Measurements from ENCODE around the gene MRPL49. TPM values are rescaled to one million over a fixed set of nuclear protein-coding genes. Genes with fewer than 3 reads are reported as not detected.
"Not testable (repeated sequence)": the region's sequence is repeated elsewhere in the genome, so short reads cannot be mapped to it uniquely, and the experiment has no call there.

The MRPL49 gene
- total RNA-seq, 4 donors from 2014 or later = 76.2 to 113 (median 91.5) TPM

DNA sequence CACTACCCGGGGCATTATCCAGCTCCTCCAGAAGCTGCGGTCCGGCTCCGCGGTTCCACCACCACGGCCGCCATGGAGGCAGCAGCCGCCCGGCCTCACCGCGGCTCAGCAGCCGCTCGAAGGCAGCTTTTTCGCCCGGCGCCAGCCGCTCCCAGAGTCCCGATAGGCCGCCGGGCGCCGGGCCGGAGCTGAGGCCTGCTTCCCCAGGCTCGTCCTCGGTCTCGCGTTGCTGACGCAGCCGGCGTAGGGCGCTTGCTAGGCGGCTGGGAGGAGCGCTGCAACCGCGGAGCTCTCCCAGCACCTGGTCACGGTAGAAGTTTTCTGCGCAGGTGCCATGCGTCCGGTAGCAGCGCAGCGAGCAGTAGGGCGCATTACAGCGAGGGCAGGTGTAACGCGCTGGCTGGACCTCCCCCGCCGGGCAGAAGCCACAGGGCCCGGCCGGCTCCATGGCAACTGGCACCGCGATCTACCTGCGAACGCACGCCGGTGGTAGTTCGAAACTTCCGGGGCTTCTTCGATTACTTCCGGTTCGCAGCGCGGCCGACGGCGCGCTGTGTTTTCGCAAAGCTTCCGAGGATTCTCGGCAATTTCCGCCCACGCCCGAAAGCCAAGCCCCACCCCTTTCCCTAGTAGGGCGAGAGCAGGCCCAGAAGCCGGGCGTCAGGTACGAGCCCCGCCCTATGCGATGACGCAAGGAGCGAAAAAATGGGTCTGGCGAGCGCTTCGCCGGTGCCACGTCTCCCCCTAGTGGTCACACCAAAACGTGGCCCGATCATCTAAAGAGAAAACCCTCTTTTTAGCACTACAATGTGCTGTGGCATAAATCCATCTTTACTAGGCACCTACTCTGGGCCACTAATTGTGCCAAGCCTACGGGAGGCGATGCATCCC, 4.7 kb upstream of the MRPL49 start, which contains the start of gene ZNHIT2:
Gene ZNHIT2, minus strand, starts transcription at position 496 of the 891 bp plus-strand sequence. Its CDS starts 48 bp downstream, at position 448.
- no peaks in the 10 kb centered on the region for H3K9me3 ChIP-seq
- DNase-seq (ENCODE audit: extremely low spot score) = peak; percentile 100
- WGBS = 10% methylated on average over 4 of the region's 89 CpGs
- no peaks in the 10 kb centered on the region for H3K27me3 ChIP-seq
- H3K4me3 ChIP-seq = peak within 1 kb of the TSS; percentile 63 to 85 (median 69)
- peaks cover 5 to 56% (median 42%) of the 10 kb centered on the region in 4 donors for H3K36me3 ChIP-seq
- intact Hi-C loops (cut with DNase I) = loop anchor here (5.0 kb wide), 1 partner anchor 195 kb away; the partner anchor contains the start of gene PPP2R5B
- TF ChIP-seq, protein P1, sequence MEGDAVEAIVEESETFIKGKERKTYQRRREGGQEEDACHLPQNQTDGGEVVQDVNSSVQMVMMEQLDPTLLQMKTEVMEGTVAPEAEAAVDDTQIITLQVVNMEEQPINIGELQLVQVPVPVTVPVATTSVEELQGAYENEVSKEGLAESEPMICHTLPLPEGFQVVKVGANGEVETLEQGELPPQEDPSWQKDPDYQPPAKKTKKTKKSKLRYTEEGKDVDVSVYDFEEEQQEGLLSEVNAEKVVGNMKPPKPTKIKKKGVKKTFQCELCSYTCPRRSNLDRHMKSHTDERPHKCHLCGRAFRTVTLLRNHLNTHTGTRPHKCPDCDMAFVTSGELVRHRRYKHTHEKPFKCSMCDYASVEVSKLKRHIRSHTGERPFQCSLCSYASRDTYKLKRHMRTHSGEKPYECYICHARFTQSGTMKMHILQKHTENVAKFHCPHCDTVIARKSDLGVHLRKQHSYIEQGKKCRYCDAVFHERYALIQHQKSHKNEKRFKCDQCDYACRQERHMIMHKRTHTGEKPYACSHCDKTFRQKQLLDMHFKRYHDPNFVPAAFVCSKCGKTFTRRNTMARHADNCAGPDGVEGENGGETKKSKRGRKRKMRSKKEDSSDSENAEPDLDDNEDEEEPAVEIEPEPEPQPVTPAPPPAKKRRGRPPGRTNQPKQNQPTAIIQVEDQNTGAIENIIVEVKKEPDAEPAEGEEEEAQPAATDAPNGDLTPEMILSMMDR (IDR thresholded peaks at IDR 0.05) = peak; percentile 93 to 99 (median 96)
- no peak for TF ChIP-seq EP300 (IDR thresholded peaks at IDR 0.05)
- TF ChIP-seq POLR2AphosphoS5 (IDR thresholded peaks at IDR 0.05) = peak; percentile 87 to 88
- no peak for TF ChIP-seq POLR2A (IDR thresholded peaks at IDR 0.05; ENCODE audit: low read depth)
- peaks cover 48 to 64% (median 52%) of the 10 kb centered on the region in 4 donors for H3K4me1 ChIP-seq
- peak within 1 kb of the TSS; percentile 81 to 95 (median 87) for H3K27ac ChIP-seq (replicated peaks in 1 of 4)

DNA sequence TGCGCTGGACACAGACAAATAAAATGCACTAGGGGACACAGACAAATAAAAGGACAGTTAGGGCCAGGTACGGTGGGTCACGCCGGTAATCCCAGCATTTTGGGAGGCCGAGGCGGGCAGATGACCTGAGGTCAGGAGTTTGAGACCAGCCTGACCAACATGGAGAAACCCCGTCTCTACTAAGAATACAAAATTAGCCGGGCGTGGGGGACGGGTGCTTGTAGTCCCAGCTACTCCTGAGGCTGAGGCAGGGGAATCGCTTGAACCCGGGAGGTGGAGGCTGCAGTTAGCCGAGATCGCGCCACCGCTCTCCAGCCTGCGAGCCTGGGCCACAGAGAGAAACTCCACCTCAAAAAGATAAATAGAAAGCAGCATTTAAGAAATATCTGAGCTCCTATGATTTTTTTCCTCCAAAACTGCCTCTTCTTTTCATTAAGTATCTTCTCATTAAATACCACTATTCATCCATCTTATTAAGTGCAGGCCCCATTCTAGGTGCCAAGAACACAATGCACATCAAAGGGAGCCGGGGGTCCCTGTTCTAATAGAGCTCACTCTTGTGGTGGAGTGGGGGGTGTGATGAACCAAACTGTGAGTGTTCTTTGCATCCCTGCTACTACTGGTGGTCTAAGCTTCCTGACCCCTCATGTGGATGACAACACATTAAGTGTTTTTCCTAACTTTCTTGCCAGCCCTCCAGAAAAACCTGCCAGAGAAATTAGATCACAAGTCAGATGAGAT, 3.9 kb upstream of the MRPL49 start:
- no peaks in the 10 kb centered on the region for H3K9me3 ChIP-seq
- WGBS = 74% methylated on average over 18 of the region's 18 CpGs
- no peak for DNase-seq (ENCODE audit: extremely low spot score)
- intact Hi-C loops (cut with DNase I) = loop anchor here (5.0 kb wide), 1 partner anchor 196 kb away; the partner anchor contains the start of gene PPP2R5B
- peak overlapping the region; percentile 71 to 95 (median 82) for H3K27ac ChIP-seq (replicated peaks in 1 of 4)
- TF ChIP-seq EP300 (IDR thresholded peaks at IDR 0.05) = no peak
- TF ChIP-seq POLR2AphosphoS5 (IDR thresholded peaks at IDR 0.05) = no peak
- TF ChIP-seq, protein P1 (IDR thresholded peaks at IDR 0.05) = peak in 1 of 3 experiments; percentile 1
- TF ChIP-seq POLR2A (IDR thresholded peaks at IDR 0.05; ENCODE audit: low read depth) = no peak
- peaks cover 5 to 56% (median 42%) of the 10 kb centered on the region in 4 donors for H3K36me3 ChIP-seq
- H3K27me3 ChIP-seq = no peaks in the 10 kb centered on the region
- no peak overlapping the region for H3K4me3 ChIP-seq
- H3K4me1 ChIP-seq = peaks cover 48 to 64% (median 52%) of the 10 kb centered on the region in 4 donors

DNA sequence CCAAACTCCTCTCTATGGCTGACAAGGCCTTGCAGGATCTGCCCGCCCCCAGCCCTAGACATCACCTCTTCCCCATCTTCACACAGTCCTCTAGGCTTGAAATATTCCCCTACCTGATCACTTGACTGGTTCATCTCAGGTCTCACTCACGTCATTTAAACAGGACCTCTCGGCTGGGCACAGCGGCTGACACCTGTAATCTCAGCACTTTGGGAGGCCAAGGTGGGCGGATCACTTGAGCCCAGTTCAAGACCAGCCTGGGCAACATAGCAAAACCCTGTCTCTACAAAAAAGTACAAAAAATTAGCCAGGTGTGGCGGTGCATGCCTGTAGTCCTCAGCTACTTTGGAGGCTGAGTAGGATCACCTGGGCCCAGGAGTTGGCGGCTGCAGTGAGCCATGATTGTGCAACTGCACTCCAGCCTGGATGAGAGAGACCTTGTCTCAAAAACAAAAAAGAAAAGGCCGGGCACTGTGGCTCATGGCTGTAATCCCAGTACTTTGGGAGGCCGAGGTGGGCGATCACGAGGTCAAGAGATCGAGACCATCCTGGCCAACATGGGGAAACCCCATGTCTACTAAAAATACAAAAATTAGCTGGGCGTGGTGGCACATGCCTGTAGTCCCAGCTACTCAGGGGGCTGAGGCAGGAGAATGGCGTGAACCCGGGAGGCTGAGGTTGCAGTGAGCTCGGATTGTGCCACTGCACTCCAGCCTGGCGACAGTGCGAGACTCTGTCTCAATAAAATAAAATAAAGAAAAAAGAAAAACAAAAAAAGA, 3.0 kb upstream of the MRPL49 start:
- DNase-seq (ENCODE audit: extremely low spot score); H3K27me3 ChIP-seq; H3K4me3 ChIP-seq; H3K9me3 ChIP-seq: not testable (repeated sequence)
- peak overlapping the region; percentile 71 to 95 (median 82) for H3K27ac ChIP-seq (replicated peaks in 1 of 4)
- peaks cover 5 to 54% (median 42%) of the 10 kb centered on the region in 4 donors for H3K36me3 ChIP-seq
- H3K4me1 ChIP-seq = peaks cover 42 to 69% (median 55%) of the 10 kb centered on the region in 4 donors
- WGBS = 88% methylated on average over 18 of the region's 18 CpGs
- intact Hi-C loops (cut with DNase I) = loop anchor here (5.0 kb wide), 1 partner anchor 197 kb away; the partner anchor contains the start of gene PPP2R5B

DNA sequence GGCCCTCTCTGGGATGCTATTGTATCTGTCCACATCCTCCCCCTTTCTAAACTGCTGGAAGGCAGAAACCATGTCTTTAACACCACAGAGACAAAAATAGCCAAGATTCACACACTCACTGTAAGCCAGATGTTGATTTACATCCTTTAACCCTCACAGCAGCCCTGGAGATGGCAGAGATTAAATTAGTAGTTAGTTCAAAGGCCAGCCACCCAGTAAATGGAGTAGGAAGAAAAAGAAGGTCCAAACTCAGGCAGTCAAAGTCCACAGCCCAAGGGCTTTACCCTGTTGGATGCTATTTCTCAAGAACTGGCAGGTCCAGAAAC, 2.5 kb upstream of the MRPL49 start:
- intact Hi-C loops (cut with DNase I) = loop anchor here (5.0 kb wide), 1 partner anchor 197 kb away; the partner anchor contains the start of gene PPP2R5B
- TF ChIP-seq EP300 (IDR thresholded peaks at IDR 0.05) (no peak), POLR2AphosphoS5 (IDR thresholded peaks at IDR 0.05) (no peak), POLR2A (IDR thresholded peaks at IDR 0.05; ENCODE audit: low read depth) (no peak)
- TF ChIP-seq, protein P1 (IDR thresholded peaks at IDR 0.05) = no peak
- H3K4me1 ChIP-seq = peaks cover 42 to 70% (median 56%) of the 10 kb centered on the region in 4 donors
- H3K4me3 ChIP-seq = no peak overlapping the region
- no peaks in the 10 kb centered on the region for H3K27me3 ChIP-seq
- no peak for DNase-seq (ENCODE audit: extremely low spot score)
- H3K9me3 ChIP-seq = no peaks in the 10 kb centered on the region
- H3K36me3 ChIP-seq = peaks cover 8 to 58% (median 46%) of the 10 kb centered on the region in 4 donors
- H3K27ac ChIP-seq (replicated peaks in 1 of 4) = peak overlapping the region in 1 of 4 donors; percentile 95
